WTC11 (cell line): ENCODE data around the gene MCF2L2. TPM values are rescaled to one million over a fixed set of nuclear protein-coding genes. Genes with fewer than 3 reads are reported as not detected.

Experiments
- ATAC-seq: fragments of 200-7000 bp; cut with Tn5 transposase; 2 replicates; pipeline ENCODE4 v1.10.0; 2021; ENCODE audit warnings: mild to moderate bottlenecking, moderate library complexity
- CTCF ChIA-PET: fragments of 300-600 bp; sonication (Branson Sonifier 250); formaldehyde crosslinking; loops from one replicate; lab custom pipeline; 2021; ENCODE audit warnings: antibody characterized with exemption; lab: Charles Lee
- POLR2A ChIA-PET: fragments of 350-600 bp; sonication (Branson Sonifier 250); formaldehyde crosslinking; loops from one replicate; lab custom pipeline; 2021; ENCODE audit warnings: antibody characterized with exemption; lab: Charles Lee
- DNase-seq: peaks from one replicate; pipeline ENCODE4 v3.0.0; 2021; ENCODE audit warnings: low spot score
- H3K27ac Mint-ChIP-seq: 2 replicates; pipeline ENCODE4 v1.8.0; 2021; ENCODE audit warnings: mixed read lengths
- H3K27me3 Mint-ChIP-seq: 2 replicates; pipeline ENCODE4 v1.8.0; 2021; ENCODE audit warnings: low read depth, mild to moderate bottlenecking, moderate library complexity, mixed read lengths
- H3K36me3 Mint-ChIP-seq: 2 replicates; pipeline ENCODE4 v1.8.0; 2021; ENCODE audit warnings: mixed read lengths
- H3K4me1 Mint-ChIP-seq: 2 replicates; pipeline ENCODE4 v1.8.0; 2022; ENCODE audit warnings: mixed read lengths
- H3K4me3 Mint-ChIP-seq: 2 replicates; pipeline ENCODE4 v1.8.0; 2021; ENCODE audit warnings: mild to moderate bottlenecking, moderate library complexity, mixed read lengths
- H3K9me3 Mint-ChIP-seq: 2 replicates; pipeline ENCODE4 v1.8.0; 2021; ENCODE audit warnings: mixed read lengths
- ARID4B ChIP-seq: sonication (generic); formaldehyde crosslinking; IDR thresholded peaks from 2 replicates; pipeline ENCODE4 v1.8.0; 2023; ENCODE audit warnings: missing genetic modification reagents, mild to moderate bottlenecking, borderline replicate concordance
- CTCF ChIP-seq: fragments of 200-600 bp; IDR thresholded peaks from 2 replicates; pipeline ENCODE4 v1.8.0; 2022; ENCODE audit warnings: antibody characterized with exemption
- FOXK1 ChIP-seq: sonication (generic); formaldehyde crosslinking; IDR thresholded peaks from 2 replicates; pipeline ENCODE4 v1.8.0; 2022; ENCODE audit warnings: mild to moderate bottlenecking, moderate library complexity, missing genetic modification reagents
- GRHL2 ChIP-seq: fragments of 250-450 bp; sonication (Bioruptor Pico); IDR thresholded peaks from 2 replicates; pipeline ENCODE4 v1.8.0; 2022; ENCODE audit warnings: mild to moderate bottlenecking, moderate library complexity; ENCODE audit not compliant: insufficient replicate concordance, severe bottlenecking
- HMGA2 ChIP-seq: fragments of 250-450 bp; sonication (Bioruptor Pico); IDR thresholded peaks from 2 replicates; pipeline ENCODE4 v1.4.0; 2021; ENCODE audit warnings: mild to moderate bottlenecking, moderate library complexity
- NFATC4 ChIP-seq: fragments of 250-450 bp; sonication (Bioruptor Pico); IDR thresholded peaks from 2 replicates; pipeline ENCODE4 v1.9.0; 2021; ENCODE audit warnings: mild to moderate bottlenecking
- NR2C2 ChIP-seq: sonication (generic); formaldehyde crosslinking; IDR thresholded peaks from 2 replicates; pipeline ENCODE4 v1.8.0; 2022; ENCODE audit warnings: mild to moderate bottlenecking, missing genetic modification reagents
- OVOL2 ChIP-seq: fragments of 250-450 bp; sonication (Bioruptor Pico); IDR thresholded peaks from 2 replicates; pipeline ENCODE4 v1.9.0; 2021; ENCODE audit warnings: mild to moderate bottlenecking, borderline replicate concordance
- TEAD4 ChIP-seq: sonication (generic); formaldehyde crosslinking; IDR thresholded peaks from 2 replicates; pipeline ENCODE4 v1.8.0; 2022; ENCODE audit warnings: mild to moderate bottlenecking, missing genetic modification reagents
- USF1 ChIP-seq: sonication (generic); formaldehyde crosslinking; IDR thresholded peaks from 2 replicates; pipeline ENCODE4 v1.8.0; 2022; ENCODE audit warnings: mild to moderate bottlenecking, missing genetic modification reagents
- total RNA-seq: library from RNA; stranded (reverse); gene quantifications from 3 replicates; pipeline ENCODE4 v1.2.3, GENCODE V29; 2021
- TF ChIP-seq, protein P1 (sequence below): fragments of 250-450 bp; sonication (Bioruptor Pico); IDR thresholded peaks from 2 replicates; pipeline ENCODE4 v2.1.2; 2022; ENCODE audit warnings: mild to moderate bottlenecking, moderate library complexity
- TF ChIP-seq, protein P2 (sequence below): sonication (generic); formaldehyde crosslinking; conservative IDR thresholded peaks from 2 replicates; pipeline ENCODE4 v1.8.1; 2023; ENCODE audit warnings: mild to moderate bottlenecking, low read depth, missing genetic modification reagents, moderate library complexity
- TF ChIP-seq, protein P3 (sequence below): sonication (generic); formaldehyde crosslinking; IDR thresholded peaks from 2 replicates; pipeline ENCODE4 v1.8.0; 2022; ENCODE audit warnings: mild to moderate bottlenecking, missing genetic modification reagents

The MCF2L2 gene
- total RNA-seq, 1 experiment from 2014 or later = 7.5 TPM

- TF ChIP-seq TEAD4 (CRISPR knock-in tag) (no peak), GRHL2 (no peak), OVOL2 (CRISPR knock-in tag) (no peak), NFATC4 (CRISPR knock-in tag) (no peak), HMGA2 (CRISPR knock-in tag) (no peak), NR2C2 (CRISPR knock-in tag) (no peak), USF1 (CRISPR knock-in tag) (no peak), CTCF (no peak), ARID4B (CRISPR knock-in tag) (no peak), FOXK1 (no peak)
- TF ChIP-seq, protein P1, sequence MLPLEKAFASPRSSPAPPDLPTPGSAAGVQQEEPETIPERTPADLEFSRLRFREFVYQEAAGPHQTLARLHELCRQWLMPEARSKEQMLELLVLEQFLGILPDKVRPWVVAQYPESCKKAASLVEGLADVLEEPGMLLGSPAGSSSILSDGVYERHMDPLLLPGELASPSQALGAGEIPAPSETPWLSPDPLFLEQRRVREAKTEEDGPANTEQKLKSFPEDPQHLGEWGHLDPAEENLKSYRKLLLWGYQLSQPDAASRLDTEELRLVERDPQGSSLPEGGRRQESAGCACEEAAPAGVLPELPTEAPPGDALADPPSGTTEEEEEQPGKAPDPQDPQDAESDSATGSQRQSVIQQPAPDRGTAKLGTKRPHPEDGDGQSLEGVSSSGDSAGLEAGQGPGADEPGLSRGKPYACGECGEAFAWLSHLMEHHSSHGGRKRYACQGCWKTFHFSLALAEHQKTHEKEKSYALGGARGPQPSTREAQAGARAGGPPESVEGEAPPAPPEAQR (CRISPR knock-in tag) = no peak
- TF ChIP-seq, protein P2, sequence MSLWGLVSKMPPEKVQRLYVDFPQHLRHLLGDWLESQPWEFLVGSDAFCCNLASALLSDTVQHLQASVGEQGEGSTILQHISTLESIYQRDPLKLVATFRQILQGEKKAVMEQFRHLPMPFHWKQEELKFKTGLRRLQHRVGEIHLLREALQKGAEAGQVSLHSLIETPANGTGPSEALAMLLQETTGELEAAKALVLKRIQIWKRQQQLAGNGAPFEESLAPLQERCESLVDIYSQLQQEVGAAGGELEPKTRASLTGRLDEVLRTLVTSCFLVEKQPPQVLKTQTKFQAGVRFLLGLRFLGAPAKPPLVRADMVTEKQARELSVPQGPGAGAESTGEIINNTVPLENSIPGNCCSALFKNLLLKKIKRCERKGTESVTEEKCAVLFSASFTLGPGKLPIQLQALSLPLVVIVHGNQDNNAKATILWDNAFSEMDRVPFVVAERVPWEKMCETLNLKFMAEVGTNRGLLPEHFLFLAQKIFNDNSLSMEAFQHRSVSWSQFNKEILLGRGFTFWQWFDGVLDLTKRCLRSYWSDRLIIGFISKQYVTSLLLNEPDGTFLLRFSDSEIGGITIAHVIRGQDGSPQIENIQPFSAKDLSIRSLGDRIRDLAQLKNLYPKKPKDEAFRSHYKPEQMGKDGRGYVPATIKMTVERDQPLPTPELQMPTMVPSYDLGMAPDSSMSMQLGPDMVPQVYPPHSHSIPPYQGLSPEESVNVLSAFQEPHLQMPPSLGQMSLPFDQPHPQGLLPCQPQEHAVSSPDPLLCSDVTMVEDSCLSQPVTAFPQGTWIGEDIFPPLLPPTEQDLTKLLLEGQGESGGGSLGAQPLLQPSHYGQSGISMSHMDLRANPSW = no peak
- TF ChIP-seq, protein P3, sequence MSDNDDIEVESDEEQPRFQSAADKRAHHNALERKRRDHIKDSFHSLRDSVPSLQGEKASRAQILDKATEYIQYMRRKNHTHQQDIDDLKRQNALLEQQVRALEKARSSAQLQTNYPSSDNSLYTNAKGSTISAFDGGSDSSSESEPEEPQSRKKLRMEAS (CRISPR knock-in tag) = no peak
- peaks cover 44% of the 10 kb centered on the region for H3K4me1 Mint-ChIP-seq
- ChIA-PET POLR2A (interaction anchor here (0.5 kb wide), 1 partner anchor 466 kb away, joined by 6 read pairs; no protein-coding TSS in a partner anchor), CTCF (no interaction called here)
- peaks cover 4% of the 10 kb centered on the region; the same call in 1 of the 2 replicates for H3K36me3 Mint-ChIP-seq
- no peak for DNase-seq
- H3K27ac Mint-ChIP-seq = no peak overlapping the region
- ATAC-seq = no peak
- H3K27me3 Mint-ChIP-seq = peaks cover 34% of the 10 kb centered on the region
- H3K4me3 Mint-ChIP-seq = no peak overlapping the region
- peaks cover 11% of the 10 kb centered on the region for H3K9me3 Mint-ChIP-seq
Observed at GRCh38 chr3:183437666-183438564, 9.5 kb upstream of the MCF2L2 start.
